GM18502 (cell line): ENCODE data around the gene NUP62.

Experiments used
- ATAC-seq: cut with Tn5 transposase; IDR thresholded peaks from one replicate; pipeline ENCODE4 v1.9.1; 2021; ENCODE audit warnings: mild to moderate bottlenecking; ENCODE audit not compliant: unreplicated experiment, poor library complexity

The NUP62 gene

GRCh38 chr19:49887037-49887664 lies 42.2 kb downstream of the NUP62 start:
- ATAC-seq = no peak

- ATAC-seq = no peak
Observed at GRCh38 chr19:49884760-49885159, 44.5 kb downstream of the NUP62 start.

- no peak for ATAC-seq
Observed at GRCh38 chr19:49884109-49884508, 45.2 kb downstream of the NUP62 start.

GRCh38 chr19:49883094-49883493 lies 46.2 kb downstream of the NUP62 start:
- no peak for ATAC-seq

DNA sequence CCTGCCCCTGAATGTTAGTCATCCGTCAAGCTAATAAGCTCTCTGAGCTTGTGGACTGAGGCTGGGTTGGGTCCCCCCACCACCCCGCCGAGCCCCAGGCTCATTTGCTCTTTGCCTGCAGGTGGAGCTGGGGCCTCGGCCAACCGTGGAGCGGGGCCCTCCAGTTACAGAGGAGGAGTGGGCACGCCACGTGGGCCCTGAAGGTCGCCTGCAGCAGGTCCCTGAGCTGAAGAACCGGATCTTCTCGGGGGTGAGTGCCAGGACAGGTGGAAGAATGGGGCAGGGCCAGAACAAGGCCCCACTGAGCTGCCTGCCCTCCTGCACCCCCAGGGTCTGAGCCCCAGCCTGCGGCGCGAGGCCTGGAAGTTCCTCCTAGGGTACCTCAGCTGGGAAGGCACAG lies 46.7 kb downstream of the NUP62 start:
- ATAC-seq = no peak

- no peak for ATAC-seq
Observed at GRCh38 chr19:49881672-49882394, 47.5 kb downstream of the NUP62 start.

GRCh38 chr19:49881186-49881585 lies 48.1 kb downstream of the NUP62 start:
- no peak for ATAC-seq

DNA sequence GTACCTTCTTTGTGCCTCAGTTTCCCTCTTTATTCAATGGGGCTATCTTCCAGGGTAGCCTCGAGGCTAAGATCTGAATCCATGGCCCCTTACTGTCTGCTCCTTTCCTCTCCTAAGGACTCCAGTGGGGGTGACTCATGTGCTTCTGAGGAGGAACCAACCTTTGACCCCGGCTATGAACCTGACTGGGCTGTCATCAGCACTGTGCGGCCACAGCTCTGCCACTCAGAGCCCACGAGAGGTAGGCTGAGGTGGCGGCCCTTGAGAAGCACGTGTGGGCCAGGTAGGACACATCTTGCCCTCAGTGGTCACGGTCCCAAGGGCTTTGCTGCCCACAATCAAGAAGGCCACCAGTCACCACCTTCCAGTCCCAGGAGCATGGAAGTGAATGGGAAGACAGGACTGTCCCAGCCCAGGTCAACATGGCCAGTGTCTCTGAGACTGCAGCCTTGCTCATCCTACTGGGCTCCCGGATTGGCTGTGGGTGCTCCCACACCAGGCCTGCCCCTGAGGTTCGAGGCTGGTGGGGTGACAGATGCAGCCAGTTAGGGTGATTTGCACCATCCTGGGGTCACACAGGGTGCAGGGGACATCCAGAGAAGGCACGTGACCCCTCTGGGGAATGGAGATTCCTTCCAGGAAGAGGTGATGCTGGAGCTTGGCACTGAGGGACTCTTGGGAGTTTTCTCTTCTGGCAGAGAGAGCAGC lies 49.0 kb downstream of the NUP62 start:
- ATAC-seq = no peak

DNA sequence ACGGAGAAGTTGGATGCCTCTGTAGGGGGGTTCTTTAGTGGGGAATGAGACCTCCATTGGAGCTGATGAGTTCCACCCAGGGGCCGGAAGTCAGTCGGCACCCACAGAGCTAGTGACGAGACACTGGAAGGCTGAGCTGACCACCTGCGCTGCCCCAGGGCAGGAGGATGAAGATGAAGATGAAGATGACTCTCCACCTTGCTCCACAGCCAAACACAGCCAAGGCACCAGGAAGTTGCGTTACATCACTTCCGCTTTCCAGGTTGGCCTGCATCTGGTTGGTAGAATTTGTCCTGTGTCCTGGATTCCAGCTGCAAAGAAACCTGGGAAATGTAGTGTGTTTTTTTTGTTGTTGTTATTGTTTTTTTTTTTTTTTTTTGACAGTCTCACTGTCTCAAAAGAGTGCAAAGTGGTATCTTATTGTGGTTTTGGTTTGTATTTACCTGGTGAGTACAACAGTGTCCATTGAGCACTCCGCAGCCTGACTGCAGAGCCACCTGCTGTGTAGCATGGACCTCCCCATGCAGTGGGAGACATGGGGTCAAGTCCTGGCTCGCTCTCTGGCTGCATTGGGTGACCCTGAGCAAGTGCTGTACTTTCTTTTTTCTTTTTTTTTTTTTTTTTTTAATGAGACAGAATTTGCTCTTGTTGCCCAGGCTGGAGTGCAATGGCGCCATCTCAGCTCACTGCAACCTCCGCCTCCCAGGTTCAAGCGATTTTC lies 49.9 kb downstream of the NUP62 start:
- ATAC-seq = no peak

DNA sequence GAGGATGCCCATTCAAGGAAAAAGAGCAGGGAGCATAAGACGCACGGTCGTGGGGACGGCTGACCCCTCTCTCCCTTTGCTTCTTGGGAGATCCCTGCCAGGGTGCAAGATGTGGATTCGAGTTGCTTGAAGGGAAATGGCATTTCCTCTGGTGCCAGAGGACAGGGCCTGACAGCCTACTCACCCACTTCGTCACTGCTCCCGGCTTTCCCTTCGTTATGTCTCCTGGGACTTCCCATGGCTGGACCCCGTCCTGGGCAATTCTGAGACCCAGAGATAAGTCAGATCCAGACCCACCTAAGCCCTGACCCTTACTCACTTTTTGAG lies 50.6 kb downstream of the NUP62 start:
- ATAC-seq = no peak

DNA sequence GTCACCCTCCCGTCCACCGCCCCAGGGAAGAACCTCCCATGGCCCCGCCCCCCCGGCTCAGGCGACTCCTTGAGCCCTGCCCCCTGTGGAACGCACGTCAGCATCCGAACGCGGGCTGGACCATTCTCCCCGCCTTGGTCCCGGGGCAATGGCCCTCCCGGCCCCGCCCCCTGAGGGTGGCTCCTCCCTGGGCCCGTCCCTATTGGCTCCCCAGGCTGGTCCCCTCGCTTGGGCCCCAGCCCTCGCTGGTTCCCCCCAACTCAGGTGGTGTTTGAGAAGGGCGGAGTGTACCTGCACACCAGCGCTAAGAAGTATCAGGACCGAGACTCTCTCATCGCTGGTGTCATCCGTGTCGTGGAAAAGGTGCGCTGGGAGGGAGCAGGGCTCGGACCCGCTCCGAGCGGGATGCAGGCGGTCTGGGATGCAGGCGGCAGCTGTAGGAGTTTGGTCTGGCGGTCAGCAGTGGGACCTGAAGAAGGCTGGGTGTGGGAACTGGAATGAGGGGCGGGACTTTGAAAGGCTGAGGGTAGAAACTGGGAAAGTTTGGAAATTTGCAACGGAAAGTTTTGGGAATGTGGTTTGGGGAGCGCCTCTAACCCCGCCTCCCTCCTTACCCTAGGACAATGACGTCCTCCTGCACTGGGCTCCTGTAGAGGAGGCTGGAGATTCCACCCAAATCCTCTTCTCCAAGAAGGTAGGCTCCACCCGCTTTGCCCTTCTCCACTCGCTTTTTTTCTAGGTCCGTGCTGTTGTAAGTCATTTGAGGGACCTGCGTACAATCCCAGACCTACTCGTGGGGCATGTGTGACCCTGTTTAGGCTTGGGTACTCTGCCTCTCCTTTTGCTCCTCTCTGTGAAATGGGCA lies 51.2 kb downstream of the NUP62 start:
- peak; percentile 48 for ATAC-seq

DNA sequence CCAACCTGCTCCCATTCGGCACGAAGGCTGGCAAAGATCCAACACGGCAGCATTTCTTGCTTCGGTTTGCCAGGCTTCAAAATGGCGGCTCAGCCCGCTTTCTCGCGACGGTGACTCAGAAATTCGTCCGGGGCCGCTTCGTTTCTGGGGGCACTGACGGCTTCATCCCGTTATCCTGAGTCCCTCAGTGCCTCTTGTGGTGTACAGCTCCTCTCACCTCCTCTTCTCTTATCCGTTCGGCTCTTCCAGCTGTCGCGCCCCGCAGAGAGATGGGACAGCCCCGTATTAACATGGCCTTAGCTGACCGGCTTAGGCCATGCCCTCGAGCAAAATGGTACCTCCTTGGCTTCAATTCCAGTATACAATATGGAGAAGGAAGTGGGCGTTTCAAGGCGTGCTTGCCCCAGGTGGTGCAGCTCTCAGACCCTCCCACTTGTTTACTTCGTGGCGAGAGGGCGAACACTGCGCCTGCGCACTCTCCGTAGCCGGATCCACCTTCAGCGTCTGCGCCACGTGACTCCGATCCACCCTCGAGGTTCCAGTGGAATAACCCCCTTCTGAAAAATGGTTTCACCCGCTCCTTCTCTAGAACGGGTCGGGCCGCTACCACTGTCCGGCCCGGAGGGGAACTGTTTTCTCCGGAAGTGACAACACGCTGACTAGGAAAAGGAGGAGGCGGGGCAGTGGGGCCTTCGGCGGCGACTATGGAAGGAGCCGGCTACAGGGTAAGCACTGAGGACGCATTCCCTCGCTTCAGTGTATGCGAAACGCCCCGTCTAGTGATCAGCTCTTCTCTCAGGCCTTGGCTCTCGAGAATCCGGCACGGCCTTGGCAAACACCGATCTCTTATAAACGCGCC lies 52.1 kb downstream of the NUP62 start, which contains the start of the genes AKT1S1 and TBC1D17:
TSS of gene AKT1S1 (minus strand) at position 336 of the 859 bp plus-strand sequence. CDS start 4,060 bp downstream, outside the sequence.
TSS of gene TBC1D17 (plus strand) at position 683 of the 859 bp plus-strand sequence. CDS start at position 705, 22 bp downstream.
- peak; percentile 54 for ATAC-seq

GRCh38 chr19:49876422-49877019 lies 52.8 kb downstream of the NUP62 start:
- peak; percentile 55 for ATAC-seq

DNA sequence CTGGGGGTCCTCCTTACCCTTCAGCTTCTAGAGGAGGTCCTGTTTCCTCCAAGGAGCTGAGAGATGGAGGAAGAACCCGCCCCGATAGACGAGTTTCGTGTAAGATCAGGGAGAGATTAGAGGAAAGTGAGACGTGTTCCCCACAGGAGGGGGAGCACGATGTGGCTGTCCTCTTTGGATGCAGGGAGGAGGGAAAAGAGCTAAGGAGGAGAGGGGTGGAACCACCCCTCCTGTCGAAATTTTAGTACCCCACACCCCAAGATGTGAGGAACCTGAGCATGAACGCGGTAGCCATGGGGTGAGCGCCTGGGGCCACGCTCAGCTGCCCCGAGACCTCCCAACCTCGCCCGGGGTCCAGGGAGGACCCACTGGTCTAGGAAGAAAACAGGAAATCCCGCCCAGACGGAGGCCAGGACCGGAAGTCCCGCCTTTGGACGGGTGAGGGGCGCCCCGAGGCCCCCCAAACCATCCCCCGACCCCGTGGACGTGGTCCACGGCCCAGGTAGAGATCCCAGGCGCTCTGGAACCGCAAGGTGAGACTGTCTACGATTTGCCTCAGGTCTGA lies 53.4 kb downstream of the NUP62 start:
- no peak for ATAC-seq

GRCh38 chr19:49875177-49875576 lies 54.1 kb downstream of the NUP62 start:
- no peak for ATAC-seq

- ATAC-seq = no peak
Observed at GRCh38 chr19:49874503-49875157, 54.7 kb downstream of the NUP62 start.

- ATAC-seq = no peak
Observed at GRCh38 chr19:49873834-49874233, 55.5 kb downstream of the NUP62 start.

DNA sequence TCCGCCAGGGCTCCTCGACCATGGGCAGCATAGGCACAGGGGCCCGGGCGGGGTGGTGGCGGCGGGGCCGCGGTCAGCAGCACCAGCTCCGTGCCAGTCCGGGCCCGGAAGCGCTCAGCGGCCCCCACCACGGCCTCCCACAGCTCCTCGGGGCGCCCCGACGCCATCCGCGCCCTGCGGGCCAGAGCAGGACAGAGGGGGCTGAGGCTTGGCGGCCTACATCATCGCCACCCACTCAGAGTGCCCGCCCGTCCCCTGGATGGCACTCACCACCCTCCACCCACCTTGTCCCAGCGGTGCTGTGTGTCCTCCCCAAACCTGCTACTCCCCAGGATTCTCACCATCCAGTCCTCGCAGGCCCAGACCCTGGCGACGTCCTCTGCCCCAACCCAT lies 56.2 kb downstream of the NUP62 start:
- ATAC-seq = no peak
